Right cardiac atrium (tissue), 5 donors: ENCODE data around the gene SPOCK1. TPM values are rescaled to one million over a fixed set of nuclear protein-coding genes. Genes with fewer than 3 reads are reported as not detected.

Experiments used
- ATAC-seq, 2 donors: fragments of 200-7000 bp; cut with Tn5 transposase; one replicate each; pipeline versions ENCODE4 v1.8.0 to v1.9.1; 2020; ENCODE audit warnings: moderate library complexity in 2 of 2, mild to moderate bottlenecking in 1 of 2
- DNase-seq, 3 donors: peaks; one replicate each; pipeline ENCODE4 v3.0.0-alpha.2; 2020
- H3K27ac ChIP-seq: one replicate; pipeline ENCODE4 v1.5.1; 2013; ENCODE audit warnings: mild to moderate bottlenecking, low read length, control low read depth, moderate library complexity
- H3K27me3 ChIP-seq: one replicate; pipeline ENCODE4 v1.6.1; 2013; ENCODE audit not compliant: control insufficient read depth, insufficient read depth
- H3K4me1 ChIP-seq: one replicate; pipeline ENCODE4 v1.6.1; 2013; ENCODE audit warnings: low read length; ENCODE audit not compliant: control insufficient read depth, insufficient read depth
- H3K4me3 ChIP-seq: one replicate; pipeline ENCODE4 v1.5.1; 2013; ENCODE audit warnings: low read length, control low read depth
- H3K9me3 ChIP-seq: one replicate; pipeline ENCODE4 v1.6.1; 2013; ENCODE audit warnings: low read length; ENCODE audit not compliant: control insufficient read depth
- WGBS: extraction: QIAGEN DNeasy Blood & Tissue Kit; methylation state at CpG from one replicate; pipeline ENCODE4 v1.1.7; 2013; 5-methylcytosine and 5-hydroxymethylcytosine counted together
- intact Hi-C, 4 donors: fragments of 100-400 bp; cut with DNase I; formaldehyde crosslinking; loops; one replicate each; pipeline versions ENCODE4 v1.11.0 to v1.14.0; 2022 to 2023
- polyA plus RNA-seq: library from polyadenylated mRNA; stranded (reverse); fragments of 200-250 nt; gene quantifications from one replicate; pipeline ENCODE4 v1.2.3, GENCODE V29; 2013
- total RNA-seq, 4 donors: library from RNA; stranded (reverse); fragmentation: NEBNext Ultra II Directional; extraction: Animal tissue kit (Norgen Biotek cat#: 25700); gene quantifications; one replicate each; pipeline ENCODE4 v1.2.1, GENCODE V29; 2021
- donor health status: healthy with polysubstance abuse.
- donor health status: DM: no; HTN: yes; CAD: no.
- donor health status: DM: no; HTN: no; CAD: no.
- donor health status: DM: no; HTN: yes; CAD: no; lungs with severe emphysema.
- donor health status: DM: yes; HTN: yes; CAD: no.

The SPOCK1 gene
- total and polyA plus RNA-seq, 5 donors = 41.0 to 186 (median 139) TPM

GRCh38 chr5:137136991-137137632 is 362.0 kb downstream of the SPOCK1 start:
- WGBS = 30% methylated on average over 3 of the region's 3 CpGs
- no peak overlapping the region for H3K4me3 ChIP-seq
- peaks cover 5% of the 10 kb centered on the region for H3K4me1 ChIP-seq
- no peaks in the 10 kb centered on the region for H3K9me3 ChIP-seq
- intact Hi-C loops = no loop called here
- H3K27me3 ChIP-seq = no peaks in the 10 kb centered on the region
- DNase-seq (no peak), ATAC-seq (no peak)
- no peak overlapping the region for H3K27ac ChIP-seq

GRCh38 chr5:137134920-137135532 is 364.1 kb downstream of the SPOCK1 start:
- intact Hi-C loops = no loop called here
- ATAC-seq = no peak

GRCh38 chr5:137129886-137130680 is 369.0 kb downstream of the SPOCK1 start:
- no peak overlapping the region for H3K4me3 ChIP-seq
- H3K9me3 ChIP-seq = no peaks in the 10 kb centered on the region
- no peaks in the 10 kb centered on the region for H3K4me1 ChIP-seq
- intact Hi-C loops = no loop called here
- no peak for DNase-seq
- ATAC-seq = no peak
- 79% methylated on average over 2 of the region's 2 CpGs for WGBS
- no peak overlapping the region for H3K27ac ChIP-seq
- no peaks in the 10 kb centered on the region for H3K27me3 ChIP-seq

More at GRCh38 chr5:137134920-137135532, 364.1 kb downstream of the SPOCK1 start:
- H3K9me3 ChIP-seq = no peaks in the 10 kb centered on the region
- H3K4me3 ChIP-seq = no peak overlapping the region
- WGBS = 57% methylated on average over 7 of the region's 7 CpGs
- peaks cover 1% of the 10 kb centered on the region for H3K4me1 ChIP-seq
- DNase-seq = no peak
- no peaks in the 10 kb centered on the region for H3K27me3 ChIP-seq
- H3K27ac ChIP-seq = no peak overlapping the region

GRCh38 chr5:137128012-137128411 is 371.1 kb downstream of the SPOCK1 start:
- intact Hi-C loops = no loop called here
- 63% methylated on average over 4 of the region's 4 CpGs for WGBS
- DNase-seq = no peak
- H3K4me1 ChIP-seq = no peaks in the 10 kb centered on the region
- H3K27me3 ChIP-seq = no peaks in the 10 kb centered on the region
- no peak for ATAC-seq
- no peak overlapping the region for H3K27ac ChIP-seq
- H3K9me3 ChIP-seq = no peaks in the 10 kb centered on the region
- no peak overlapping the region for H3K4me3 ChIP-seq

- no peak for ATAC-seq
- H3K4me3 ChIP-seq = no peak overlapping the region
- no peaks in the 10 kb centered on the region for H3K27me3 ChIP-seq
- no peaks in the 10 kb centered on the region for H3K4me1 ChIP-seq
- intact Hi-C loops = no loop called here
- WGBS = 94% methylated on average over 1 of the region's 1 CpG
- H3K27ac ChIP-seq = no peak overlapping the region
- H3K9me3 ChIP-seq = no peaks in the 10 kb centered on the region
- DNase-seq = no peak
Observed at GRCh38 chr5:137126829-137127228, 372.3 kb downstream of the SPOCK1 start.

GRCh38 chr5:137122558-137122957 is 376.6 kb downstream of the SPOCK1 start:
- no peak overlapping the region for H3K27ac ChIP-seq
- H3K4me3 ChIP-seq = no peak overlapping the region
- WGBS = 69% methylated on average over 2 of the region's 2 CpGs
- intact Hi-C loops = no loop called here
- ATAC-seq (no peak), DNase-seq (no peak)
- no peaks in the 10 kb centered on the region for H3K27me3 ChIP-seq
- no peaks in the 10 kb centered on the region for H3K4me1 ChIP-seq
- no peaks in the 10 kb centered on the region for H3K9me3 ChIP-seq

- Histone ChIP-seq H3K4me1 (no peaks in the 10 kb centered on the region), H3K27ac (no peak overlapping the region), H3K4me3 (no peak overlapping the region), H3K9me3 (no peaks in the 10 kb centered on the region), H3K27me3 (no peaks in the 10 kb centered on the region)
- WGBS = 50% methylated on average over 3 of the region's 3 CpGs
- intact Hi-C loops = no loop called here
- ATAC-seq (peak in 1 of 2 donors; percentile 40), DNase-seq (peak in 1 of 3 donors; percentile 48)
Observed at GRCh38 chr5:137122075-137122474, 377.1 kb downstream of the SPOCK1 start.

GRCh38 chr5:137119321-137119720 is 379.8 kb downstream of the SPOCK1 start:
- Histone ChIP-seq H3K27me3 (no peaks in the 10 kb centered on the region), H3K9me3 (no peaks in the 10 kb centered on the region), H3K4me3 (no peak overlapping the region), H3K27ac (no peak overlapping the region), H3K4me1 (no peaks in the 10 kb centered on the region)
- ATAC-seq (no peak), DNase-seq (no peak)
- WGBS = 57% methylated on average over 6 of the region's 6 CpGs
- intact Hi-C loops = no loop called here

GRCh38 chr5:137118629-137119028 is 380.5 kb downstream of the SPOCK1 start:
- intact Hi-C loops = no loop called here
- H3K9me3 ChIP-seq = no peaks in the 10 kb centered on the region
- WGBS = 78% methylated on average over 5 of the region's 5 CpGs
- ATAC-seq = no peak
- H3K4me1 ChIP-seq = no peaks in the 10 kb centered on the region
- no peaks in the 10 kb centered on the region for H3K27me3 ChIP-seq
- H3K4me3 ChIP-seq = no peak overlapping the region
- H3K27ac ChIP-seq = no peak overlapping the region
- DNase-seq = no peak

- no peaks in the 10 kb centered on the region for H3K4me1 ChIP-seq
- 61% methylated on average over 6 of the region's 6 CpGs for WGBS
- no peaks in the 10 kb centered on the region for H3K9me3 ChIP-seq
- no peak overlapping the region for H3K27ac ChIP-seq
- no peak for DNase-seq
- no peak overlapping the region for H3K4me3 ChIP-seq
- intact Hi-C loops = no loop called here
- ATAC-seq = no peak
- no peaks in the 10 kb centered on the region for H3K27me3 ChIP-seq
Observed at GRCh38 chr5:137115152-137115551, 384.0 kb downstream of the SPOCK1 start.

GRCh38 chr5:137114529-137114928 is 384.6 kb downstream of the SPOCK1 start:
- intact Hi-C loops = no loop called here
- ATAC-seq (peak; percentile 32 to 71), DNase-seq (no peak)
- Histone ChIP-seq H3K4me3 (no peak overlapping the region), H3K4me1 (no peaks in the 10 kb centered on the region), H3K27ac (no peak overlapping the region), H3K27me3 (no peaks in the 10 kb centered on the region), H3K9me3 (no peaks in the 10 kb centered on the region)
- 37% methylated on average over 2 of the region's 2 CpGs for WGBS
